HG03196 (cell line): Measurements from ENCODE around the gene RNF180.
"Not testable (repeated sequence)": the region's sequence is repeated elsewhere in the genome, so short reads cannot be mapped to it uniquely, and the experiment has no call there.

Experiments used
- ATAC-seq: cut with Tn5 transposase; IDR thresholded peaks from one replicate; pipeline ENCODE4 v1.9.1; 2021; ENCODE audit not compliant: unreplicated experiment

RNF180 gene

DNA sequence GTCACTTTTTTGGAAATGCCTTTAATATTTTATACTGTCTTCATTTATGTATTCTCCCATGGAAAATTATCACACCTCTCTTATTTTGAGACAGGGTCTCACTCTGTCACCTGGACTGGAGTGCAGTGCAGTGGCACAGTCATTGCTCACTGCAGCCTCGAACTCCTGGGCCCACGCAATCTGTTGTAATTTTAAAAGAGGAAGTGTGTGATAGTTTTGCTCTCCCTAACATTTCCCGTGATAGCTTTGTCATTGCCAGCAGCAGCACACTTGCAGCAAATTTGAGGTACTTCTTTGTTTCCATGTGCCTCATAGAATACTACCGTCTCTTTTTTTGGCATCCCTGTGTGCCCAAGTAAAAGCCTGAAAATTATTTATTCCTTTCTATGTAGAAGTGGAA lies 103.5 kb downstream of the RNF180 start:
- ATAC-seq = no peak

DNA sequence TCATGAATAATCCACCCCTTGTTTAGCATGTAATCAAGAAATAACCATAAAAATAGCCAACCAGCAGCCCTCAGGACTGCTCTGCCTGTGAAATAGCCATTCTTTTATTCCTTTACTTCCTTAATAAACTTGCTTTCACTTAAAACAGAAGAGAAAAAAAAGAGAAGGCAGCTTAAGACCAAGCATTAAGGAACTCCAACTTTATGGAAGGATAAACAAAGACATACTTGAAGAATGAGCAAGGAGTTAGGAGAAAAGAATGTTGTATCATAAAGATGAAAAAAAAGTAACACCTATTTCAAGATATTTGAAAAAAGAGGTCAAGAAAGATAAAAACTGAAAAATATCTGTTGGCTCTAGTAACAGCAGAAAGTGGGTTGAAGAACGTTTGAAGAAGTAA lies 107.6 kb downstream of the RNF180 start:
- ATAC-seq = no peak

DNA sequence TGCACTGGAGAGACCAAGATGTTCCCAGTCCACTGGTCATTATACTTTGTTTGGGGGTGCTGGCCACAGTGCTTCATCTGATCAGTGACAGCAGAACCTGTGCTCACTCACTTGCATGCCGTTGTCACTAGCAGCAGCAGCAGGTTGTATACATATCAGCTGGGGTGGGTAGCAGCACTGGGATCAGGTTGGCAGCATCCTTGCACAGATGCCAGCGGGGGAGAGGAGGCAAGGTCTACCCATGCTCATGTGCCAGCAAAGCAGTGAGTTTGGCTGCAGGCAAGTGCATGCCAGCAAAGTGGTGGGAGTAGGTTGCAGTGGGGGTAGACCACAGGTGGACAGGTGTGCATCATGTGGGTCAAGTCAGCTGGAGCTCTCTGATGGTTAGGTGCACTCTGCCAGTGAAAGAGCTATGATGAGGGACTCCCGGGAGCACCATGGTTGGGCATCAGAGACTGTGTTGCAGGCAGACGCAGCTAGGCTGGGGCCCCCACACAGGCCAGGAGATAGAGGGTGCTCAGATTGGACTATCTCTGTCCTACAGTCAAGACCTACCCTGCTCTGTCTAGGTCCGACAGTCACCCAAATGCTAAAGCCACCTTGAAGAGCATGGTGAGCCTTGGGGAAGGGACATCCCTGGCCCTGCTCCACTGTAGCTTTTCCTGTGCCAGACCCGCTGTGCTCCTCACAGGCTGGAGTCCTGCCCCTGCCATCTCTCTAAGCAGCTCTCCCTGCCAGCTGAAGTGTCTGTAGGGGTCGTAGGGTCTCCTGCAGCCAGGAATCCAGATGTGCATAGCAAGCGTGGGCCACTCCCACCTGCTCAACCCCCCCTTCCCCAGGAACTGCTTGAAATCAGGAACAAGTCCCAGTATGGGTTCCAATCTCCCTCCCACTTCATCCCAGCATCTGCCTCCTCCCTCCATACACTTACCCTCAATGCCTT lies 119.8 kb downstream of the RNF180 start:
- no peak for ATAC-seq

DNA sequence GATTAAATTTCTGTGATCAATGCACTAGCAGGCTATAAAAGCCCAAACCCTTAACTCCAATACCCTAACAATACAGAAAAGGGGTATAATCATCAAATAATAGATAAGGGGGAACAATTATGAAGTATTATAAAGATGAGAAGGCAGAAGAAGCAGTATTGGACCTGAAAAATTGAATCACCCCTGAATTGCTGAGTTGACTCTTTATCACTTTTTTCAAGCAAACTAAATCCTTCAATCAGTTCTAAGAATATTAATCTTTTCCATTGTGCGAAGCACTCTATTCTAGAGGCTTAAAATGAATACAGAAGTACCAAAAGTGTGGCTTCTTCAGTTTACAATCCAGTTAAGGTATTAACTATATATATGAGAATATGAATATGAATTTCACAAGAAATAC lies 120.7 kb downstream of the RNF180 start:
- no peak for ATAC-seq

DNA sequence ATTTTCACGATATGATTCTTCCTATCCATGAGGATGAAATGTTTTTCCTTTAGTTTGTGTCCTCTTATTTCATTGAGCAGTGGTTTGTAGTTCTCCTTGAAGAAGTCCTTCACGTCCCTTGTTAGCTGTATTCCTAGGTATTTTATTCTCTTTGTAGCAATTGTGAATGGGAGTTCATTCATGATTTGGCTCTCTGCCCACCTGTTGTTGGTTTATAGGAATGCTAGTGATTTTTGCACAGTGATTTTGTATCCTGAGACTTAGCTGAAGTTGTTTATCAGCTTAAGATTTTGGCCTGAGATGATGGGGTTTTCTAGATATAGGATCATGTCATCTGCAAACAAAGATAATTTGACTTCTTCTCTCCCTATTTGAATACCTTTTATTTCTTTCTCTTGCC lies 122.9 kb downstream of the RNF180 start:
- not testable (repeated sequence) for ATAC-seq

DNA sequence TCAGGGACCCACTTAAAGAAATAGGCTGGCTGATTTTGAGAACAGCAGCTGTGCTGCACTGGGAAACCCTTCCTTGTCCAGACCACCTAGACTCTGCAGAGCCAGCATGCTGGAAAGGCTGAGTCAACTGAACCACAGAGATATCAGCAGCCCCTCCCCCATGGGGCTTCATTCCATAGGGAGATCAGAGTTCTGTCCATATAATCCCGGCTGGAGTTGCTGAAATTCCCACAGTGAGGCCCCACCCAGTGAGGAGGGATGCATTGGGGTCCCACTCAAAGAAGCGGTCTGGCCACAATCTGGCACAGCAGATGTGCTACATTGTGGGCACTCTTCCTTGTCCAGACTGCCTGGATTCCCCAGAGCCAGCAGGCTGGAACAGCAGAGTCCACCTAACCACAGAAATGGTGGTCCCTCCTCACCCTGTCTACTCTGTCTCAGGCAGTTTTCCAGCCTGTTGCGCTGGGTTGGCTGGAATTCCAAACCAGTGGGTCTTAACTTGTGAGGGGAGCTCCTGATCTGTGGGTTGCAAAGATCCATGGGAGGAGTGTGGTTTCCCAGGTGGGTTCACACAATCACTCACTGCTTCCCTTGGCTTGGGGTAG lies 127.1 kb downstream of the RNF180 start:
- no peak for ATAC-seq

DNA sequence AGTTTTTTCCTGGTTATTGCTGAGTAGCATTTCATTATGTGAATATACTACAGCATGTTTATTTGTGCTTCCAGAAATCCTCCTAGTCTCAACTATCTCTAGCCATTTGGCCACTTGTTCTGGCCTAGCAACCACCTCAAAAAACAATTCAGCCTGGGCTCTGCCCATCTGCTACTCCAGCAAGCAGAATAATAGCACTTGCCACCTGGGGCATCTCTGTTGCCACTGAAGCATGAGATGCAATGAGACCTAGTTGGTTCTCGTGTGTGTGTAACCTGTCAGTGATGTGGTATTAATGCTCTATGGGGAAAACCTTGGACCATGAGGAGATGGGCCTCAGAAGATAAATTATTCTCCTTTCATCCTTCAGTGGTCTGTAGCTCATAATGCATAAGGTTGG lies 129.5 kb downstream of the RNF180 start:
- ATAC-seq = no peak

DNA sequence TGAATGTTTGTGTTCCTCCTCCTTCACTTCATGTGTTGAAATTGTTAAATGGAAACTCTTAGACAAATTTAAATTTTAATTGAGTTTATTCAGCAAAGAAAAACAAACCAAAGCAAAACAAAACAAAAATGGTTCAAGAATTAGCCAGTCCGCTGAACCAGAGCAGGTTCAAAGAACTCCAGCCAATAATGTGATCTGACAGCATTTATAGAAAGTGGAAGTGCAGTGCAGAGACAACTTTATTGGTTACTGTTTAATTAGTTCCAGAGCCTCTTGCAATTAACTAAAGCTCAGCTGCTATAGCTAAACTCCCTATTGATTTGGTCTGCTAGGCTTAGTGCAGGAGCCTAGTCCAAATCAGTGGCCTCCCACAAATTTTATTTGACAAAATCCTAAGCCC lies 132.9 kb downstream of the RNF180 start:
- ATAC-seq = no peak

DNA sequence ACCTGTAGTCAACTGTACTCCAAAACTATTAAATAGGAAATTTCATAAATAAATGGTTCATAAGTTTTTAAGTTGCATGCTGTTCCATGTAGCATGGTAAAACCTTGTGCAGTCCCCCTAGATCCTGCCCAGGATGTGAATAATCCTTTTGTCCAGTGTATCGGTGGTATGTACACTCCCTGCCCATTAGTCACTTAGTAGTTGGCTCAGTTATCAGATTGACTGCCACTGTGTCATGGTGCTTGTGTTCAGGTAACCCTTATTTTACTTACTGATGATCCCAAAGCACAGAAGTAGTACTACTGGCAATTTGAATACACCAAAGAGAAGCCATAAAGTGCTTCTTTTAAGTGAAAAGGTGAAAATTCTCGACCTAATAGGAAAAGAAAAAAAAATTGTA lies 134.2 kb downstream of the RNF180 start:
- no peak for ATAC-seq

DNA sequence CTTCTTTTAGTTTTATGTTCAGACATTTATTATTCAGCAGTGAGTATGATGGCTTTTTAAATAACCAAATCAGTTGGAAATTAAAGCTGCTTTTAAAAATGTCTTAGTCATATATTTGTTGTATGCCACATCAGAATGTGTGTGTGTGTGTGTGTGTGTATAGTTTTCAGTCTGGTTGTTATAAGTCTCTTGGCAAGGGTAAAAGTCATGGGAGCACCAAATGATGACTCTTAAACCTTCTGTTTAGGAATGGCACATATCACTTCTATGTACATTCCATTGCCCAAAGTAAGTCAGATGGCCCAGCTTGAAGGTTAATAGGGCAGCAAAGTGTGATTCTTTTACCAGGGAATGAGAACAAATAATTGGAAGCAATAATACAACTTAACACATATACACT lies 135.9 kb downstream of the RNF180 start:
- ATAC-seq = no peak

DNA sequence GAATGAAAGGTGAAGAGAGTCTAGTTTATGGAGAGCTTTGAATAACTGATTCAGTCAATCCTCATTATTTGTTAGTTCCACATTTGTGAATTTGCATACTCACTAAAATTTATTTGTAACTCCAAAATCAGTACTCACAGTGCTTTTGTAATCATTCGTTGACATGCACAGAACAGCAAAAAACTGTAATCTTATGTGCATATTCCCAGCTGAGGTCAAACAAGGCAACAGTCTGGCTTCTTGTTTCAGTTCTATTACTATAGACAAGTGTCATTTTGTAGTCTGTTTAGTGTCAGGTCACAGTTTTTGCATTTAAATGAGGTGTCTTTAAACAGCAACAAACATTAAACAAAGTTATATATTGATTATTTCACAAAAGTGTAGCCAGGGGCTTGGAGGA lies 142.5 kb downstream of the RNF180 start:
- ATAC-seq = no peak

DNA sequence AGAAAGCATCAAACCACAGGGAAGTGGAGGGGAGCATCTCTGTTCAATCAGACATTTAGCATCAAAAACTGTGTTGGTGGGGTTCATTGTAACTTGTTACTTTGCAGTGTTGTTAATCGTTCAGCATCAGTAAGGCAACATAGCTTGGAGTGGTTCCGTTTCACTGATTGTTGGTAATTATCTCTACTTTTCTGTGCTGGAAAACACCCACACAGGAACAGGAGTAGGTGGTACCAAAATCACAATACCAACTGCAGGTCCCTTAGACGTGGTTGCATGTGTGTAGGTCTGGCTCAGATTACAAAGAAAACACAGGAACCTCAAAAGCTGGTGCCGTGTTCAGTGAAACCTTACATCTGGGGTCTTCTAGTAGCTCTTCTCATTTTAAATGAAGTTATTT lies 146.8 kb downstream of the RNF180 start:
- ATAC-seq = no peak

DNA sequence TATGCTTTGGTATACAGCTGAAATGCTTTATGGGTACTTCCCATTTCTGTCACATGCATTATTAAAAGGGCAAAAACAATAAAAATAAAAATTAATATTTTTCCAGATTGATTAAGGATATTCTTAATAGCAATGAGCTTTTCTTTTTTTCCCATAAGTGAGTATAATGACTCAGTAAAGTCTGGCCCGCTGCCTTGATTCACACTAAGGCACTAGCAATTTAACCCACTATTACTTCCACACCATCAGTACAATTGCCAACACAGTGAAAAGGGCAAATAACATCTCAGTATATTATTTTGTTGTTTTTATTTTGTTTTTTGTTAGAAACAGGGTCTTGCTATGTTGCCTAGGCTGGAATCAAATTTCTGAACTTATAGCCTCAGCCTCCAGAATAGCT lies 150.1 kb downstream of the RNF180 start:
- no peak for ATAC-seq

DNA sequence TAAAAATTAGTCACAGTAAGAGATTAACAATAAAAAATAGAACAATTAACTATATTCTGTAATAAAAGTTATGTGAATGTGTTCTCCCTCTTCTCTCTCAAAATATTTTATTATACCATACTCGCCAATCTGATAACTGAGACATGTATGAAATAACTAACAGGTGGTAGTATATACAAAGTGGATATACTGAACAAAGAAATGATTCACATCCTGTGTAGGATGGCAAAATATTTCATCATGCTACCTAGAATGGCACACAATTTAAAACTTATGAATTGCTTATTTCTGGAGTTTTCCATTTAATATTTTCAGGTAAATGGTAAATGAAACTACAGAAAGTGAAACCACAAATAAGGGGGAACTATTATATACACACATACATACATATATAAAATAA lies 152.5 kb downstream of the RNF180 start:
- ATAC-seq = no peak

DNA sequence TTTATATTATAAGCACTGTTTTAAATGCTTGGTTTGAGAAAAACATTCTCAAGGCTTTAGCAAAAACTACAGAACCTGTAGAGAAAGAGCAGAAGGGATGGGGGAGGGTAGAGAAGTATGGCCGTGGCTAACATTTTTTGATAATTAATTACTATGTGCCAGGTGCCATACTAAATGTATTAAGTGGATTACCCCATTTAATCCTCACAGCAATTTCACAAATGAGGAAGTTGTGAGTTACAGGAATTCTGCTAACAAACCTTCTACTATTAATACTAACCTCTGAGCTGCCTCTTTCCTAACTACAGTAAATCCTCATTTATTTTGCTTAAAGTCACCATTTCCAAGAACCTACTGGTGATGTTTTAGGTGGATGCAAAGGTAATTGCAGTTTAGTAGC lies 157.9 kb downstream of the RNF180 start:
- no peak for ATAC-seq

DNA sequence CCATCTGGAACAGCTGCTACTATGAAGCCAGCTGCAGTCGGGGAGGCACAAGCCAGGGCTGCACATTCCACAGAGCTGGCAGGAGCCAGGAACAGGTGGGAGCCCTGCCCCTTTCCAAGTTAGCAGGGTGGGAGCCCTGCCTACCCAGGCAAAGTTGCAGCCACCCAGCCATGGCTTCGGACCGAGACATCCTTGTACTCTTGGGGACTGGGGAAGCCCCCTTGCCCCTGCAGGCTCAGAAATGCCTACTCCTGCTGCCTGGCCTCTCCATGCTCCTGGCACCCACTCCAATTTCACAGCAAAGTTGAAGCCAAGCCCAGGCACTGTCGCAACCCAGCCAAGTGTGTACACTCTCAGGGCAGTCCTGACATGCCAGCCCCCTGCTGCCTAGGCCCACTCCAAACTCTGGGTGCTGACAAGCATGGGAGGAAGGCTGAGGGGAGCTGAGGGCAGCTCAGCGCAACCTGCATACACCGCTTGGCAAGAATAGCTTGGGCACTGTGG lies 165.1 kb downstream of the RNF180 start:
- ATAC-seq = no peak

DNA sequence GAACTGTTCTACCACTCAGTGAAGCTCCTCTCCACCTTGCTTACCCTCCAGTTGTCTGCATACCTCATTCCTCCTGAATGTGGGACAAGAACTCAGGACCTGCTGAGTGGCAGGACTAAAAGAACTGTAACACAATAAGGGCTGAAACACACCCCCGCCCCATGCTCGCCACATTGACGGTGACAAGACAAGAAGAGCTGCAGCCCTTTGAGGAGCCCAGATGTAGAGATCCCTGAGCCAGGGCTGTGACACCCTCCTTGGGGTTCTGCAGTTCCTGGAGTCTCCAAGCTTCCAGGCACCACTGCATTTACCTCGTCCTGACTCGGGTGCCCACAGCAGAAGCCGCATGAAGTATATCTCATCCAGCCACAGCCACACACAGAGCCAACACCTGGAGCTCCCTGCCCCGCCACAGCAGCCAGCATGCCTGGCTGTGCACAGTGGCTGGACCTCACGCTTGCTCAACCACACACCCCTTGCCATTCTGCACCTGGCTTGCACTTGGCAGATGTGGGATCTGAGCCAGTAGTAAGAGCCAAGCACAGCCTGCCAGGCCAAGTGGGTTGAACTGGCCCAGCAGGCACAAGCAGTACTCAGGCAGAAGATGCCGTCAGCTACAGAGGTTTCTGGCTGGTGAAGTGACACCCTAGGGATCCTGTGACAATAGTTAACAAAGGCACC lies 166.1 kb downstream of the RNF180 start:
- ATAC-seq = no peak

DNA sequence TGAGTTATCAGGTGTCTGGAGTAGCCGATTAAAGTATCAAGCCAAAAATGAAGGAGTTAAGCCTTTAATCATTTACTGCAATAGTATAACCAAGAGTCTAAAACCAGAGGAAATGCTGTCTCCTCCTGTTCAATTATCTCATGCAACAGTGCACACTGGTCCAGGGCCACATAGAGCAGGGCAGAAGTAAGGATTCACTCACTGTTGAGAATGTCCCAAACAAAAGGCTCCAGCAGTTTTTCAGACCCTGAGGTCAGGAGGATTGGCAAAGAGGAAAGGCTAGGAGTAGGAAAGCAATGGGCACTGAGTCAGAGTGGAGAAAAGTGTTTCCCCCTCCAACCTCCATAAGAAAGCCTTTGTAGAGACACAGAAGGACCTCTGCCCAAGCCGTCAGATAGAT lies 168.2 kb downstream of the RNF180 start:
- no peak for ATAC-seq

DNA sequence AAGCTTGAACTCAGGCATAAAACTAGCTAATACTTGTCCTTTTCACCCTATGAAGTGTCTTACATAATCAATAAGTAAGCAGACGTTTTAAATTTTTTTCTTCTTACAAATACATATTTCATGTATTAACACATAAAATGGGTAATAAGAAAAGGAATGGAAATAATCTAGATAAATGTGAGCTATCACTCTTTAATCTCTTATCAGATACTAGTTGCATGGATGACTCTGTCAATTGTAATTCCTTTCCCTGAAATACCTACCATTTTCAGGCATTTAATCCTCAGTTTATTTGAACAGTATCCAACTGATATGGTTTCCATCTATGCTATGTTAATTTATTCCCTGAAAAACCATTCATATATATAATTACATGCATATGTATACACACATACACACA lies 174.1 kb downstream of the RNF180 start:
- no peak for ATAC-seq

DNA sequence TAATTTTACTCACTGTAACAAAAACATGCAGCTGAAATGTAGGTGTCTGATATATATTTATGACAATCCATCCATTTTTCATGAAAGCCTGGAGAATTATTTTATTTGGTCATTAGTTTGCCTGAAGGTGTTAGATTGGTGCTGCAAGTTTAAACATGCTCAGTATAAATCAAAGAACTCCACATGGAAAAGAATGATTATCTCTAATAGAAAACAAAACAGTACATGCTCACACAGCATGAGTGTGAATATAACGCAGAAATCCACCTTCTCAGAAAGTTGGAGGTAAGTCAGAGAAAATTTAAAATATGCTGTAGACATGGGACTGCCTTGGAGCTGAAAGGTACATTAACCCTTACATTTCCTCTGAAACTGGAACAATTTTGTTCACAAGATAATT lies 174.7 kb downstream of the RNF180 start:
- ATAC-seq = no peak

DNA sequence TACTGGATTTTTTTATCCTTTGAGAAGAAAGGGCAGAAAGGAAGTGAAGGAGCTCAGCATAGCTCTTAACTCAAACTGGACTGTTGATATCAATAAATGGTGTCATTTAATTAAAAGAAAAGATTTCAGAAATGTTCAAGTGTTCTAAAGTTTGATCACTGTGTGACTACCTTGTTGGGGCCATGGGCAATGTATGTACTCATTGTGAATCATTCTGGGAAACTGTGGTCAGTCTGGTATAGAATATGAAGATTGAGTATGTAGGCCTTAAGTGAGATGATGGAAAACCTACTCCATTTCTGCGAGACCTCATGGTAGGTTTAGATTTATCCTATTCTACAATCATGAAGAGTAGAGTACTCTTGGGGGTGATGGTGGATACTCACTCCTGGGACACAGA lies 175.7 kb downstream of the RNF180 start:
- no peak for ATAC-seq

DNA sequence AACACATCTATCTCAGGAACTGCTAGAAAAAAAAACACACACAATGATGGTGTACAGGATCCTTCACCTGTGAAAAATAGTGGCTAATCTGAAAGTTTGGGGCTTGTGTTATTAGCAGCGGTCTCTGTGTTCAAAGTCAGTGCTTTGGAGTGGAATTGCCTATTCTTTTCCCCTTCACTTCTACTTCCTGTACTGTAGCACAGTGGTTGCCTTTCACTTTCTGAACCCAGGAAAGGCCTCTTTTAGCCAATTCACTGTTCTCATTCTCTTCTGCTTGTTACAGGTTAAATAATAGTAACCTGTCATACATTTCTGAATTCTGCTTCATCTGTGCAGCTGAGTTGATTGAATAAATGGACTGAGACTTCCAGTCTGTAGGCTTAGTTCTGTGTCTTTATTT lies 178.9 kb downstream of the RNF180 start:
- no peak for ATAC-seq
